GM12878 (cell line): ENCODE results near the gene TBL1XR1. TPM values are rescaled to one million over a fixed set of nuclear protein-coding genes. Genes with fewer than 3 reads are reported as not detected.

Source experiments
- ATAC-seq: fragments of 200-7000 bp; cut with Tn5 transposase; 3 replicates; pipeline ENCODE4 v1.9.1; 2020; ENCODE audit warnings: mild to moderate bottlenecking, moderate library complexity
- BruUV-seq: library from RNA; stranded (reverse); fragments of 400-500 nt; replicated peaks from 2 replicates; lab custom pipeline; 2021; lab: Mats Ljungman, UMichigan
- CTCF ChIA-PET: fragments of 300-600 bp; sonication (Branson Sonifier 250); formaldehyde crosslinking; extraction: SDS; loops from one replicate; lab custom pipeline; 2021; ENCODE audit warnings: inconsistent platforms; lab: Yijun Ruan, JAX
- POLR2A ChIA-PET: fragments of 350-600 bp; formaldehyde crosslinking; extraction: SDS; loops from one replicate; lab custom pipeline; 2021; ENCODE audit warnings: inconsistent platforms; lab: Charles Lee
- RAD21 ChIA-PET: fragments of 300-600 bp; sonication (Branson Sonifier 250); formaldehyde crosslinking; loops from one replicate; lab custom pipeline; 2023; ENCODE audit warnings: antibody characterized with exemption; ENCODE audit not compliant: unreplicated experiment; lab: Charles Lee
- SMC1A ChIA-PET: fragments of 300-600 bp; sonication (Branson Sonifier 250); formaldehyde crosslinking; loops from one replicate; lab custom pipeline; 2023; ENCODE audit not compliant: unreplicated experiment, uncharacterized antibody; lab: Charles Lee
- DNase-seq: peaks from one replicate; pipeline ENCODE4 v3.0.0-alpha.2; 2011; ENCODE audit warnings: low read depth, low spot score
- FAIRE-seq: peaks from 3 replicates; lab custom pipeline; 2011; peaks lifted over from hg19 to GRCh38; lab: Jason Lieb, UNC
- H2AFZ ChIP-seq: 2 replicates; pipeline ENCODE4 v1.6.0; 2011; ENCODE audit warnings: low read depth, low read length, control low read depth; ENCODE audit not compliant: control insufficient read depth
- H3K27ac ChIP-seq: 2 replicates; pipeline ENCODE4 v1.5.1; 2011; ENCODE audit warnings: control low read depth; ENCODE audit not compliant: control insufficient read depth, insufficient read depth
- H3K27me3 ChIP-seq, 2 experiments: replicated peaks in 1 of 2; 2 replicates each; pipeline versions ENCODE4 v1.6.0 to v1.6.1; 2011; ENCODE audit warnings: low read length in 1 of 2; ENCODE audit not compliant: control insufficient read depth in 2 of 2, insufficient read depth in 2 of 2
- H3K36me3 ChIP-seq, 2 experiments: 2 replicates each; pipeline ENCODE4 v1.5.1; 2011; ENCODE audit warnings: low read length in 1 of 2; ENCODE audit not compliant: control insufficient read depth in 2 of 2, insufficient read depth in 2 of 2
- H3K4me1 ChIP-seq: 2 replicates; pipeline ENCODE4 v1.6.1; 2011; ENCODE audit warnings: mild to moderate bottlenecking, low read length, moderate library complexity, mixed read lengths; ENCODE audit not compliant: control insufficient read depth, insufficient read depth
- H3K4me2 ChIP-seq: 2 replicates; pipeline ENCODE4 v1.6.0; 2011; ENCODE audit warnings: control low read depth; ENCODE audit not compliant: control insufficient read depth, insufficient read depth
- H3K4me3 ChIP-seq: fragments of 200-600 bp; sonication (generic); 2 replicates; pipeline ENCODE4 v1.5.1; 2016
- H3K79me2 ChIP-seq: 2 replicates; pipeline ENCODE4 v1.6.0; 2011; ENCODE audit warnings: low read length; ENCODE audit not compliant: control insufficient read depth, insufficient read depth
- H3K9ac ChIP-seq: 2 replicates; pipeline ENCODE4 v1.8.0; 2011; ENCODE audit warnings: low read length, control low read depth, mixed read lengths; ENCODE audit not compliant: control insufficient read depth, insufficient read depth
- H3K9me3 ChIP-seq: replicated peaks from 3 replicates; pipeline ENCODE4 v1.5.1; 2011; ENCODE audit warnings: mild to moderate bottlenecking, low read length; ENCODE audit not compliant: control insufficient read depth, insufficient read depth
- H4K20me1 ChIP-seq: 2 replicates; pipeline ENCODE4 v1.6.0; 2011; ENCODE audit not compliant: control insufficient read depth, insufficient read depth
- ATF7 ChIP-seq: fragments of 450-650 bp; IDR thresholded peaks from 2 replicates; pipeline ENCODE4 v1.6.1; 2016; ENCODE audit warnings: low read depth, mild to moderate bottlenecking
- FOXK2 ChIP-seq: fragments of 450-650 bp; IDR thresholded peaks from 2 replicates; pipeline ENCODE4 v1.6.1; 2017; ENCODE audit warnings: mild to moderate bottlenecking, moderate library complexity
- IRF5 ChIP-seq: fragments of 450-650 bp; IDR thresholded peaks from 2 replicates; pipeline ENCODE4 v1.6.1; 2017; ENCODE audit warnings: borderline replicate concordance
- JUNB ChIP-seq: IDR thresholded peaks from 2 replicates; pipeline ENCODE4 v1.6.1; 2016; ENCODE audit warnings: antibody characterized with exemption, mild to moderate bottlenecking
- JUND ChIP-seq: IDR thresholded peaks from 2 replicates; pipeline ENCODE4 v1.6.1; 2012; ENCODE audit warnings: low read depth, mild to moderate bottlenecking, low read length, improper control_type of control experiment, moderate library complexity
- PAX5 ChIP-seq: IDR thresholded peaks from 2 replicates; pipeline ENCODE4 v1.6.1; 2011; ENCODE audit warnings: low read depth, low read length, borderline replicate concordance
- RAD51 ChIP-seq: fragments of 450-650 bp; IDR thresholded peaks from 2 replicates; pipeline ENCODE4 v1.6.1; 2016; ENCODE audit warnings: moderate library complexity, mild to moderate bottlenecking, inconsistent platforms
- TARDBP ChIP-seq: IDR thresholded peaks from 2 replicates; pipeline ENCODE4 v1.6.1; 2016; ENCODE audit warnings: borderline replicate concordance
- YBX1 ChIP-seq: fragments of 450-650 bp; IDR thresholded peaks from 2 replicates; pipeline ENCODE4 v1.6.1; 2016; ENCODE audit warnings: antibody characterized with exemption
- ZNF24 ChIP-seq: fragments of 450-650 bp; IDR thresholded peaks from 2 replicates; pipeline ENCODE4 v1.6.1; 2017; ENCODE audit warnings: antibody characterized with exemption, mild to moderate bottlenecking
- WGBS: methylation state at CpG from one replicate; pipeline ENCODE4 v1.1.6; 2016; ENCODE audit warnings: low lambda C conversion rate; ENCODE audit not compliant: insufficient replicate concordance, insufficient coverage; ENCODE audit errors: missing lambda C conversion rate; 5-methylcytosine and 5-hydroxymethylcytosine counted together
- in situ Hi-C: fragments of 300-500 bp; cut with MboI; formaldehyde crosslinking; loops from 9 replicates; pipeline ENCODE4 v1.14.3; 2018; ENCODE audit warnings: mixed read lengths
- intact Hi-C: fragments of 100-400 bp; cut with micrococcal nuclease; formaldehyde crosslinking; loops from one replicate; pipeline ENCODE4 v1.14.2; 2022; ENCODE audit not compliant: unreplicated experiment
- polyA plus RNA-seq, 11 experiments: library from polyadenylated mRNA; depleted of rRNA in 4 of 11; unstranded in 6 of 11; stranded (reverse) in 5 of 11; fragments of >200 nt; fragmentation: Nextera tagmentation in 4 of 11; fragmentation: Illumina TruSeq in 1 of 11; extraction: Ambion mirVana in 4 of 11; extraction: Trizol in 1 of 11; gene quantifications; 1 replicate in 1 of 11; 2 replicates in 10 of 11; pipeline versions ENCODE4 v1.2.1 to v1.2.3, GENCODE V29; 2011 to 2016; ENCODE audit warnings: inconsistent platforms in 2 of 11, missing spikeins in 2 of 11, low read depth in 1 of 11
- total RNA-seq, 4 experiments: library from RNA; depleted of rRNA in 3 of 4; stranded (reverse); fragments of >200 nt in 3 of 4; fragmentation: Illumina TruSeq in 1 of 4; extraction: Trizol in 1 of 4; gene quantifications; 2 replicates each; pipeline versions ENCODE4 v1.2.1 to v1.2.3, GENCODE V29; 2013 to 2021

TBL1XR1 gene
- total and polyA plus RNA-seq, 10 of the 15 experiments (the other 5 are each of a cell fraction or from before 2014, with no cell fraction given): 13.0 to 115 (median 60.4) TPM

- TF ChIP-seq ZNF24 (no peak), PAX5 (no peak), RAD51 (no peak), JUNB (0 out of 2 replicates have a peak, but pooled peaks have one; percentile 19)
- H3K79me2 ChIP-seq: peaks cover 66% of the 10 kb centered on the region
- WGBS: 52% methylated on average over 1 of the region's 1 CpG
- BruUV-seq: no TSS peak
- no peaks in the 10 kb centered on the region for H3K27me3 ChIP-seq
- in situ Hi-C loops (no loop called here), intact Hi-C loops (no loop called here)
- H3K4me2 ChIP-seq: no peak overlapping the region
- ChIA-PET POLR2A (no interaction called here), RAD21 (no interaction called here), CTCF (no interaction called here), SMC1A (interaction anchor here (1.3 to 2.8 kb wide), 6 partner anchors 14 to 69 kb away, joined by 3 to 11 read pairs (median 5); no protein-coding TSS in a partner anchor)
- peaks cover 5% of the 10 kb centered on the region for H3K9me3 ChIP-seq
- H4K20me1 ChIP-seq: no peaks in the 10 kb centered on the region
- no peak overlapping the region for H3K4me3 ChIP-seq
- H2AFZ ChIP-seq: no peak overlapping the region
- no peak overlapping the region for H3K9ac ChIP-seq
- no peaks in the 10 kb centered on the region for H3K4me1 ChIP-seq
- ATAC-seq (no peak), FAIRE-seq (no peak), DNase-seq (no peak)
- no peak overlapping the region for H3K27ac ChIP-seq
- no peaks in the 10 kb centered on the region; a peak in 1 of 4 replicates for H3K36me3 ChIP-seq
Measured at GRCh38 chr3:177124882-177125281, 72.4 kb downstream of the TBL1XR1 start.

GRCh38 chr3:177123822-177124221 is 73.5 kb downstream of the TBL1XR1 start:
- ATAC-seq: no peak
- ChIA-PET SMC1A (interaction anchor here (1.4 to 2.8 kb wide), 2 partner anchors 17 to 22 kb away, joined by 4 to 11 read pairs; no protein-coding TSS in a partner anchor), CTCF (no interaction called here), RAD21 (no interaction called here), POLR2A (no interaction called here)
- in situ Hi-C loops: no loop called here
- Histone ChIP-seq H3K27ac (no peak overlapping the region), H3K4me1 (no peaks in the 10 kb centered on the region), H3K4me3 (no peak overlapping the region), H3K79me2 (peaks cover 68% of the 10 kb centered on the region), H3K9me3 (peaks cover 5% of the 10 kb centered on the region), H2AFZ (no peak overlapping the region), H3K36me3 (no peaks in the 10 kb centered on the region), H3K9ac (no peak overlapping the region), H3K4me2 (no peak overlapping the region), H3K27me3 (no peaks in the 10 kb centered on the region), H4K20me1 (no peaks in the 10 kb centered on the region)
- BruUV-seq: no TSS peak
- DNase-seq: no peak
- no peak for TF ChIP-seq FOXK2
- no peak for TF ChIP-seq ATF7
- TF ChIP-seq YBX1: no peak
- TF ChIP-seq PAX5: no peak
- TF ChIP-seq IRF5: no peak
- TF ChIP-seq TARDBP: no peak
- TF ChIP-seq RAD51: no peak
- TF ChIP-seq JUND: no peak
- 100% methylated on average over 2 of the region's 2 CpGs for WGBS
- intact Hi-C loops: no loop called here
- no peak for FAIRE-seq
